Stomach (tissue), 9 donors: ENCODE measurements around the gene DENND6B. TPM values are rescaled to one million over a fixed set of nuclear protein-coding genes. Genes with fewer than 3 reads are reported as not detected.
"Not testable (repeated sequence)": the region's sequence is repeated elsewhere in the genome, so short reads cannot be mapped to it uniquely, and the experiment has no call there.

Source experiments
- DNase-seq, 2 donors: peaks; one replicate each; pipeline versions ENCODE4 v3.0.0 to v3.0.0-alpha.2; 2013 to 2019
- H3K27ac ChIP-seq, 5 donors: fragments of 200-600 bp in 4 of 5; sonication (generic) in 4 of 5; one replicate each; pipeline ENCODE4 v1.5.1; 2013 to 2019; ENCODE audit warnings: mild to moderate bottlenecking in 1 of 5, moderate library complexity in 1 of 5
- H3K27me3 ChIP-seq, 3 donors: fragments of 200-600 bp; sonication (generic); one replicate each; pipeline ENCODE4 v1.5.1; 2017 to 2019; ENCODE audit warnings: mixed run types in 1 of 3
- H3K36me3 ChIP-seq, 4 donors: fragments of 200-600 bp; sonication (generic); 1 replicate in 3 of 4; 2 replicates in 1 of 4; pipeline ENCODE4 v1.5.1; 2016 to 2019
- H3K4me1 ChIP-seq, 4 donors: fragments of 200-600 bp; sonication (generic); one replicate each; pipeline ENCODE4 v1.5.1; 2016 to 2019
- H3K4me3 ChIP-seq, 4 donors: fragments of 200-600 bp; sonication (generic) in 3 of 4; one replicate each; pipeline ENCODE4 v1.5.1; 2016 to 2019; ENCODE audit warnings: mild to moderate bottlenecking in 1 of 4
- H3K9me3 ChIP-seq, 4 donors: fragments of 200-600 bp; sonication (generic); one replicate each; pipeline ENCODE4 v1.5.1; 2016 to 2019
- EP300 ChIP-seq: sonication (generic); formaldehyde crosslinking; IDR thresholded peaks from one replicate; pipeline ENCODE4 v1.6.1; 2017; ENCODE audit warnings: antibody characterized with exemption
- POLR2A ChIP-seq, 4 donors: fragments of 450-650 bp; IDR thresholded peaks; one replicate each; pipeline ENCODE4 v1.6.1; 2016; ENCODE audit warnings: antibody characterized with exemption in 4 of 4, control low read depth in 2 of 4, mild to moderate bottlenecking in 1 of 4, moderate library complexity in 1 of 4
- POLR2AphosphoS5 ChIP-seq, 3 donors: sonication (generic); formaldehyde crosslinking; IDR thresholded peaks; one replicate each; pipeline ENCODE4 v1.6.1; 2016; ENCODE audit warnings: antibody characterized with exemption in 3 of 3
- WGBS, 5 donors: extraction: QIAGEN DNeasy Blood & Tissue Kit in 3 of 5; methylation state at CpG; one replicate each; pipeline versions ENCODE4 v1.1.5 to v1.1.7; 2013 to 2018; 5-methylcytosine and 5-hydroxymethylcytosine counted together
- intact Hi-C: fragments of 100-400 bp; cut with DNase I; formaldehyde crosslinking; loops from one replicate; pipeline ENCODE4 v1.15.1; 2023; ENCODE audit warnings: low total_unique reads
- polyA plus RNA-seq, 3 donors: library from polyadenylated mRNA; stranded (reverse); fragments of 200-250 nt; gene quantifications; one replicate each; pipeline ENCODE4 v1.2.3, GENCODE V29; 2013
- total RNA-seq, 5 donors: library from RNA; depleted of rRNA; stranded (reverse); fragments of >200 nt; gene quantifications; one replicate each; pipeline versions ENCODE4 v1.1.0 to v1.2.3, GENCODE V29; 2014 to 2016
- TF ChIP-seq, protein P1 (sequence below), 7 experiments: fragments of 450-650 bp in 4 of 7; fragments of 200-600 bp in 3 of 7; sonication (generic) in 3 of 7; IDR thresholded peaks; one replicate each; pipeline ENCODE4 v1.5.1; 2016 to 2019; ENCODE audit warnings: antibody characterized with exemption in 7 of 7, control low read depth in 2 of 7, mild to moderate bottlenecking in 1 of 7
- donor health status: healthy with polysubstance abuse.
- donor health status: Bipolar disorder and iron deficiency.
- donor health status: healthy.

The DENND6B gene
- total and polyA plus RNA-seq, 8 donors: 2.0 to 13.4 (median 4.0) TPM

DNA sequence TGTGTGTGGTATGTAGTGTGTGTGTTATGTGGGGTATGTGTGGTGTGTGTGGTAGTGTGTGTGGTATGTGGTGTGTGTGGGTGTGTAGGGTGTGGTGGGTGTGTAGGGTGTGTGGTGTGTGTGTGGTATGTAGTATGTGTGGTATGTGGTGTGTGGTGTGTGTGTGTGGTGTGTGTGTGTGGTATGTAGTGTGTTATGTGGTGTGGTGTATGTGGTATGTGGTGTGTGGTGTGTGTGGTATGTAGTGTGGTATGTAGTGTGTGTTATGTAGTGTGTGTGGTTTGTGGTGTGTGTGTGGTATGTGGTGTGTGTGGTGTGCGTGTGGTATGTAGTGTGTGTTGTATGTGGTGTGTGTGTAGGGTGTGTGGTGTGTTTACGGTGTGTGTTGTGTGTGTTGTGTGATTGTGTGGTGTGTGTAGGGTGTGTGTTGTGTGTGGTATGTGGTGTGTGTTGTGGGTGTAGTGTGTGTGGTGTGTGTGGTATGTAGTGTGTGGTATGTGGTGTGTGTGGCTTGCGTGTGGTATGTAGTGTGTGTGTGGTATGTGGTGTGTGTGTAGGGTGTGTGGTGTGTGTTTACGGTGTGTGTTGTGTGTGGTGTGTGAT, 12.1 kb upstream of the DENND6B start:
- WGBS, 5 donors: 92 to 99% (median 98%) methylated on average over 4 of the region's 4 CpGs
- H3K36me3 ChIP-seq: no peaks in the 10 kb centered on the region
- H3K9me3 ChIP-seq: no peaks in the 10 kb centered on the region
- no peak overlapping the region for H3K27ac ChIP-seq
- no peak overlapping the region for H3K4me3 ChIP-seq
- H3K4me1 ChIP-seq: peaks cover 0 to 12% (median 11%) of the 10 kb centered on the region in 4 donors
- no peaks in the 10 kb centered on the region for H3K27me3 ChIP-seq
- intact Hi-C loops: loop anchor here (5.0 kb wide), 1 partner anchor 62 kb away; no protein-coding TSS in a partner anchor
- TF ChIP-seq, protein P1, sequence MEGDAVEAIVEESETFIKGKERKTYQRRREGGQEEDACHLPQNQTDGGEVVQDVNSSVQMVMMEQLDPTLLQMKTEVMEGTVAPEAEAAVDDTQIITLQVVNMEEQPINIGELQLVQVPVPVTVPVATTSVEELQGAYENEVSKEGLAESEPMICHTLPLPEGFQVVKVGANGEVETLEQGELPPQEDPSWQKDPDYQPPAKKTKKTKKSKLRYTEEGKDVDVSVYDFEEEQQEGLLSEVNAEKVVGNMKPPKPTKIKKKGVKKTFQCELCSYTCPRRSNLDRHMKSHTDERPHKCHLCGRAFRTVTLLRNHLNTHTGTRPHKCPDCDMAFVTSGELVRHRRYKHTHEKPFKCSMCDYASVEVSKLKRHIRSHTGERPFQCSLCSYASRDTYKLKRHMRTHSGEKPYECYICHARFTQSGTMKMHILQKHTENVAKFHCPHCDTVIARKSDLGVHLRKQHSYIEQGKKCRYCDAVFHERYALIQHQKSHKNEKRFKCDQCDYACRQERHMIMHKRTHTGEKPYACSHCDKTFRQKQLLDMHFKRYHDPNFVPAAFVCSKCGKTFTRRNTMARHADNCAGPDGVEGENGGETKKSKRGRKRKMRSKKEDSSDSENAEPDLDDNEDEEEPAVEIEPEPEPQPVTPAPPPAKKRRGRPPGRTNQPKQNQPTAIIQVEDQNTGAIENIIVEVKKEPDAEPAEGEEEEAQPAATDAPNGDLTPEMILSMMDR (IDR thresholded peaks at IDR 0.05): no peak
- no peak for TF ChIP-seq EP300
- TF ChIP-seq POLR2A (IDR thresholded peaks at IDR 0.05): no peak
- no peak for TF ChIP-seq POLR2AphosphoS5 (IDR thresholded peaks at IDR 0.05)
- no peak for DNase-seq

DNA sequence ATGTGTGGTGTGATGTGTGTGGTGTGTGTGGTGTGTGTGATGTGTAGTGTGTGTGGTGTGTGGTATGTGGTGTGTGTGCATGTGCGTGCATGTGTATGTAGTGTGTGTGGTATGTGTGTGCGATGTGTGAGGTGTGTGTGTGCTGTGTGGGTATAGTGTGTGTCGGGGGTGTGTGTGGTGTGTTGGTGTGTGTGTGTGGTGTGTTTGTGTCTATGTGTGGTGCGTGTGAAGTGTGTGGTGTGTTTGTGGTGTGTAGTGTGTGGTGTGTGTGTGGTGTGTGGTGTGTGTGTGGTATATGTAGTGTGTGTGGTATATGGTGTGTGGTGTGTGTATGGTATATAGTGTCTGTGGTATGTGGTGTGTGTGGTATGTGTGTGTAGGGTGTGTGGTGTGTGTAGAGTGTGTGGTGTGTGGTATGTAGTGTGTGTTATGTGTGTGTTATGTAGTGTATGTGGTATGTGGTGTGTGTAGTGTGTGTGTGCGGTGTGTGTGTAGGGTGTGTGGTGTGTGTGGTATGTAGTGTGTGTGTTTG, 11.3 kb upstream of the DENND6B start:
- no peak for DNase-seq
- 90 to 99% (median 96%) methylated on average over 5 of the region's 5 CpGs for WGBS, 5 donors
- no peaks in the 10 kb centered on the region for H3K27me3 ChIP-seq
- H3K4me1 ChIP-seq: peaks cover 0 to 12% (median 11%) of the 10 kb centered on the region in 4 donors
- TF ChIP-seq, protein P1 (IDR thresholded peaks at IDR 0.05): no peak
- no peak for TF ChIP-seq POLR2A (IDR thresholded peaks at IDR 0.05)
- no peak for TF ChIP-seq EP300
- TF ChIP-seq POLR2AphosphoS5 (IDR thresholded peaks at IDR 0.05): no peak
- no peaks in the 10 kb centered on the region for H3K9me3 ChIP-seq
- H3K36me3 ChIP-seq: no peaks in the 10 kb centered on the region
- no peak overlapping the region for H3K27ac ChIP-seq
- no peak overlapping the region for H3K4me3 ChIP-seq
- intact Hi-C loops: loop anchor here (5.0 kb wide), 1 partner anchor 61 kb away; no protein-coding TSS in a partner anchor

DNA sequence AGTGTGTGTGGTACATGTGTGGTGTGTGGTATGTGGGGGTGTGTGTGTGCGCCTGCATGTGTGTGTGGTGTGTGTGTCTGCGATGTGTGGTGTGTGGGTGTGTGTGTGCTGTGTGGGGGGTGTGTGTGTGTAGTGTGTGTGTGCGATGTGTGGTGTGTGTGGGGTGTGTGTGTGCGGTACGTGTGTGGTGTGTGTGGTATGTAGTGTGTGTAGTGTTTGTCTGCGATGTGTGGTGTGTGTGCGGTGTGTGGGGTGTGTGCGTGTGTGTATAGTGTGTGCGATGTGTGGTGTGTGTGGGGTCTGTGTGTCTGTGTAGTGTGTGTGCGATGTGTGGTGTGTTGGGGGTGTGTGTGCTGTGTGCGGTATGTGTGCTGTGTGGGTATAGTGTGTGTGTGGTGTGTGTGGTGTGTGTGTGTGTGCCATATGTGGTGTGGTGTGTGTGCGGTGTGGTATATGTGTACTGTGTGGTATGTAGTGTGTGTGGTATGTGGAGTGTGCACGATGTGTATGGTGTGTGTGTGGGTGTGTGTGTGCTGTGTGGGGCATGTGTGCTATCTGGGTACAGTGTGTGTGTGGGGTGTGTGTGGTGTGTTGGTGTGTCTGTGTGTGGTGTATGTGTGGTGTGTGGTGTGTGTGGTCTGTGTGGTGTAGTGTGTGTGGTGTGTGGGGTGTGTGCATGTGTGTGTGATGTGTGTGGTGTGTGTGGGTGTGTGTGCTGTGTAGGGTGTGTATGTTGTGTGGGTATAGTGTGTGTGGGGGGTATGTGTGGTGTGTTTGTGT, 10.6 kb upstream of the DENND6B start:
- DNase-seq: no peak
- H3K9me3 ChIP-seq: no peaks in the 10 kb centered on the region
- TF ChIP-seq, protein P1 (IDR thresholded peaks at IDR 0.05): no peak
- TF ChIP-seq POLR2AphosphoS5 (IDR thresholded peaks at IDR 0.05) (no peak), EP300 (no peak), POLR2A (IDR thresholded peaks at IDR 0.05) (no peak)
- intact Hi-C loops: loop anchor here (5.0 kb wide), 1 partner anchor 60 kb away; no protein-coding TSS in a partner anchor
- no peaks in the 10 kb centered on the region for H3K27me3 ChIP-seq
- H3K4me1 ChIP-seq: peaks cover 0 to 7% (median 6%) of the 10 kb centered on the region in 4 donors
- 95 to 97% (median 96%) methylated on average over 13 of the region's 13 CpGs for WGBS, 5 donors
- H3K36me3 ChIP-seq: no peaks in the 10 kb centered on the region
- H3K27ac ChIP-seq: no peak overlapping the region
- H3K4me3 ChIP-seq: no peak overlapping the region

DNA sequence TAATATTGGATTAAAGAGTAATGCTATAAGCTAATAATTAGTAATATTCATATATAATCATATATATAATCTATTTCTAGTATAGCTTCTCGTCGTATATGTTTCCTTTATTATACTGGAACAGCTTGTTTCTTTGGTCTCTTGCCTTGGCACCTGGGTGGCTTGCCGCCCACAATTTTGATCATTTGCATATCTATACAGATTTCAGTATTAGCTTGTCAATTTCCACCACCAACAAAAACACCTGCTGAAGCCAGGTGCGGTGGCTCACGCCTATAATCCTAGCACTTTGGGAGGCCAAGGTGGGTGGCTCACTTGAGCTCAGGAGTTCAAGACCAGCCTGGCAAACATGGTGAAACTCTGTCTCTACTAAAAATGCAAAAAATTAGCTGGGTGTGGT, 7.6 kb upstream of the DENND6B start:
- H3K27me3 ChIP-seq, H3K9me3 ChIP-seq, intact Hi-C loops, DNase-seq, H3K36me3 ChIP-seq, H3K4me3 ChIP-seq: not testable (repeated sequence)
- Histone ChIP-seq H3K4me1 (peaks cover 0 to 12% (median 0%) of the 10 kb centered on the region in 4 donors), H3K27ac (peak overlapping the region in 1 of 5 donors; percentile 46)
- 61 to 72% (median 64%) methylated on average over 5 of the region's 5 CpGs for WGBS, 5 donors
